A549 (cell line): Measurements from ENCODE around the gene EXO1. TPM values are rescaled to one million over a fixed set of nuclear protein-coding genes. Genes with fewer than 3 reads are reported as not detected.

Experiments
- ATAC-seq, 2 experiments: fragments of 200-7000 bp in 1 of 2; fragments of >200 bp in 1 of 2; cut with Nextera tagmentation in 1 of 2; cut with Tn5 transposase in 1 of 2; 3 replicates each; pipeline versions ENCODE4 v1.8.0 to v1.9.1; 2018 to 2020; ENCODE audit warnings: mild to moderate bottlenecking in 1 of 2, moderate library complexity in 1 of 2
- CTCF ChIA-PET: fragments of 300-600 bp; sonication (Branson Sonifier 250); formaldehyde crosslinking; extraction: SDS; loops from one replicate; lab custom pipeline; 2021; ENCODE audit warnings: antibody characterized with exemption, inconsistent platforms; lab: Yijun Ruan, JAX
- POLR2A ChIA-PET: fragments of 350-600 bp; formaldehyde crosslinking; extraction: SDS; loops from one replicate; lab custom pipeline; 2021; ENCODE audit warnings: antibody characterized with exemption, inconsistent platforms; lab: Yijun Ruan, JAX
- DNase-seq, 2 experiments: peaks; one replicate each; pipeline versions ENCODE4 v3.0.0 to v3.0.0-alpha.2; 2011 to 2016; ENCODE audit warnings: low read depth in 1 of 2, low spot score in 1 of 2
- FAIRE-seq: peaks from 2 replicates; lab custom pipeline; 2011; peaks lifted over from hg19 to GRCh38; lab: Jason Lieb, UNC
- H3K27ac ChIP-seq, 2 experiments: fragments of >200 bp; sonication (Bioruptor Twin); formaldehyde crosslinking; 3 replicates each; pipeline ENCODE4 v1.5.1; 2016 to 2017
- H3K4me1 ChIP-seq: fragments of >200 bp; sonication (Bioruptor Twin); formaldehyde crosslinking; 3 replicates; pipeline ENCODE4 v1.6.1; 2016
- H3K4me2 ChIP-seq: fragments of >200 bp; sonication (Bioruptor Twin); formaldehyde crosslinking; 3 replicates; pipeline ENCODE4 v1.6.1; 2016
- H3K4me3 ChIP-seq: fragments of >200 bp; sonication (Bioruptor Twin); formaldehyde crosslinking; 3 replicates; pipeline ENCODE4 v1.5.1; 2016
- H3K9me3 ChIP-seq: fragments of >200 bp; sonication (Bioruptor Twin); formaldehyde crosslinking; 3 replicates; pipeline ENCODE4 v1.6.1; 2016
- BCL3 ChIP-seq: fragments of >200 bp; sonication (Bioruptor Twin); formaldehyde crosslinking; IDR thresholded peaks from 3 replicates; pipeline ENCODE4 v1.6.1; 2016
- CBX2 ChIP-seq: fragments of 200-600 bp; sonication (generic); IDR thresholded peaks from 2 replicates; pipeline ENCODE4 v1.6.1; 2016; ENCODE audit warnings: low read depth, mild to moderate bottlenecking, borderline replicate concordance
- CHD2 ChIP-seq: fragments of 150-350 bp; IDR thresholded peaks from 2 replicates; pipeline ENCODE4 v1.6.1; 2014; ENCODE audit warnings: low read length; ENCODE audit not compliant: partially characterized antibody
- EHF ChIP-seq: fragments of 250-450 bp; sonication (Bioruptor Pico); IDR thresholded peaks from 2 replicates; pipeline ENCODE4 v1.5.0; 2020; ENCODE audit warnings: mild to moderate bottlenecking
- FOXS1 ChIP-seq: fragments of 250-450 bp; sonication (Bioruptor Pico); IDR thresholded peaks from 2 replicates; pipeline ENCODE4 v1.5.0; 2020; ENCODE audit warnings: mild to moderate bottlenecking, moderate library complexity
- HOXA7 ChIP-seq: fragments of 250-450 bp; sonication (Bioruptor Pico); IDR thresholded peaks from 2 replicates; pipeline ENCODE4 v1.5.0; 2020; ENCODE audit warnings: mild to moderate bottlenecking, moderate library complexity
- KDM1A ChIP-seq: fragments of 200-600 bp; sonication (generic); IDR thresholded peaks from 2 replicates; pipeline ENCODE4 v1.6.1; 2016; ENCODE audit warnings: low read depth, mild to moderate bottlenecking
- KDM5A ChIP-seq: fragments of 200-600 bp; sonication (generic); IDR thresholded peaks from 2 replicates; pipeline ENCODE4 v1.6.1; 2016; ENCODE audit warnings: antibody characterized with exemption, mild to moderate bottlenecking
- MAFK ChIP-seq: fragments of 450-650 bp; IDR thresholded peaks from 2 replicates; pipeline ENCODE4 v1.6.1; 2014; ENCODE audit not compliant: partially characterized antibody
- NPAS2 ChIP-seq: fragments of 250-450 bp; sonication (Bioruptor Pico); IDR thresholded peaks from 2 replicates; pipeline ENCODE4 v1.8.0; 2022; ENCODE audit warnings: mild to moderate bottlenecking, moderate library complexity, borderline replicate concordance
- NR3C1 ChIP-seq: fragments of >200 bp; sonication (Bioruptor Twin); formaldehyde crosslinking; IDR thresholded peaks from 3 replicates; pipeline ENCODE4 v1.6.1; 2017
- POLR2AphosphoS2 ChIP-seq: conservative IDR thresholded peaks from 2 replicates; pipeline ENCODE4 v1.6.1; 2012; ENCODE audit warnings: low read length, improper control_type of control experiment, inconsistent platforms
- RAD21 ChIP-seq, 2 experiments: fragments of >200 bp in 1 of 2; sonication (Bioruptor Twin) in 1 of 2; formaldehyde crosslinking in 1 of 2; IDR thresholded peaks in 1 of 2; conservative IDR thresholded peaks in 1 of 2; 2 replicates in 1 of 2; 3 replicates in 1 of 2; pipeline ENCODE4 v1.6.1; 2012 to 2018; ENCODE audit warnings: inconsistent platforms in 1 of 2
- RFX5 ChIP-seq: fragments of 450-650 bp; IDR thresholded peaks from 2 replicates; pipeline ENCODE4 v1.7.1; 2014; ENCODE audit warnings: antibody characterized with exemption, mild to moderate bottlenecking, moderate library complexity
- TFCP2L1 ChIP-seq: fragments of 250-450 bp; sonication (Bioruptor Pico); IDR thresholded peaks from 2 replicates; pipeline ENCODE4 v1.5.0; 2021; ENCODE audit warnings: mild to moderate bottlenecking
- TP53 ChIP-seq: fragments of 250-450 bp; sonication (Bioruptor Pico); IDR thresholded peaks from 2 replicates; pipeline ENCODE4 v1.5.0; 2021; ENCODE audit warnings: mild to moderate bottlenecking, moderate library complexity
- USF2 ChIP-seq: fragments of 450-650 bp; IDR thresholded peaks from 2 replicates; pipeline ENCODE4 v1.6.1; 2014; ENCODE audit warnings: antibody characterized with exemption
- ZC3H11A ChIP-seq: fragments of 450-650 bp; IDR thresholded peaks from 2 replicates; pipeline ENCODE4 v1.6.1; 2014; ENCODE audit warnings: antibody characterized with exemption, mild to moderate bottlenecking
- ZFP36 ChIP-seq: fragments of 450-650 bp; IDR thresholded peaks from 2 replicates; pipeline ENCODE4 v1.6.1; 2014; ENCODE audit warnings: borderline replicate concordance; ENCODE audit not compliant: partially characterized antibody
- ZNF302 ChIP-seq: fragments of 250-450 bp; sonication (Bioruptor Pico); IDR thresholded peaks from 2 replicates; pipeline ENCODE4 v1.9.0; 2021; ENCODE audit warnings: inconsistent platforms, mild to moderate bottlenecking, moderate library complexity
- ZSCAN20 ChIP-seq: fragments of 250-450 bp; sonication (Bioruptor Pico); IDR thresholded peaks from 2 replicates; pipeline ENCODE4 v1.8.0; 2022; ENCODE audit warnings: mild to moderate bottlenecking, moderate library complexity
- WGBS: methylation state at CpG from one replicate; pipeline ENCODE4 v1.1.6; 2017; ENCODE audit errors: missing lambda C conversion rate; 5-methylcytosine and 5-hydroxymethylcytosine counted together
- polyA plus RNA-seq, 4 experiments: library from polyadenylated mRNA; depleted of rRNA in 3 of 4; stranded (reverse); fragments of >200 nt; fragmentation: RNase III in 1 of 4; extraction: RNeasy Plus Mini Kit Qiagen cat#74134 plus additional on column Dnase treatment in 1 of 4; gene quantifications; 2 replicates in 3 of 4; 3 replicates in 1 of 4; pipeline ENCODE4 v1.2.3, GENCODE V29; 2011 to 2017

The EXO1 gene
- polyA plus RNA-seq, 2 of the 4 experiments (the other 2 are of a cell fraction): 23.0 to 33.1 TPM

- TF ChIP-seq CBX2 (no peak), KDM1A (no peak), RAD21 (conservative IDR thresholded peaks at IDR 0.05 in 1 of 2, IDR thresholded peaks at IDR 0.05 in 1 of 2) (no peak), RFX5 (no peak), ZSCAN20 (CRISPR knock-in tag) (no peak), ZFP36 (no peak), BCL3 (no peak), TFCP2L1 (CRISPR knock-in tag) (no peak), MAFK (no peak)
Measured at GRCh38 chr1:241817956-241818612, 29.9 kb upstream of the EXO1 start (continued).

GRCh38 chr1:241819340-241819866 is 28.6 kb upstream of the EXO1 start:
- no peak overlapping the region for H3K4me2 ChIP-seq

GRCh38 chr1:241821363-241821762 is 26.6 kb upstream of the EXO1 start:
- peak overlapping the region; percentile 25; the same call in 1 of the 3 replicates for H3K4me2 ChIP-seq
- ATAC-seq (no peak), DNase-seq (no peak), FAIRE-seq (no peak)
- ChIA-PET CTCF (interaction anchor here (0.6 kb wide), 1 partner anchor 10 kb away, joined by 3 read pairs; no protein-coding TSS in a partner anchor), POLR2A (no interaction called here)
- H3K4me1 ChIP-seq: peaks cover 16% of the 10 kb centered on the region; the same call in 2 of the 3 replicates
- H3K4me3 ChIP-seq: no peak overlapping the region
- TF ChIP-seq POLR2AphosphoS2: no peak
- no peak for TF ChIP-seq KDM5A
- no peak for TF ChIP-seq EHF (CRISPR knock-in tag)
- TF ChIP-seq HOXA7 (CRISPR knock-in tag): no peak
- no peak for TF ChIP-seq NR3C1
- no peak overlapping the region for H3K27ac ChIP-seq
- WGBS: 58% methylated on average over 4 of the region's 4 CpGs
- no peaks in the 10 kb centered on the region for H3K9me3 ChIP-seq

More at GRCh38 chr1:241819340-241819866, 28.6 kb upstream of the EXO1 start:
- H3K4me3 ChIP-seq: no peak overlapping the region
- H3K4me1 ChIP-seq: peaks cover 16% of the 10 kb centered on the region; the same call in 2 of the 3 replicates
- TF ChIP-seq NPAS2 (CRISPR knock-in tag): no peak
- TF ChIP-seq POLR2AphosphoS2: no peak
- TF ChIP-seq RAD21 (conservative IDR thresholded peaks at IDR 0.05 in 1 of 2, IDR thresholded peaks at IDR 0.05 in 1 of 2): no peak
- no peak for TF ChIP-seq TP53 (CRISPR knock-in tag)
- no peak for TF ChIP-seq FOXS1 (CRISPR knock-in tag)
- no peak for TF ChIP-seq CHD2
- no peak for TF ChIP-seq ZNF302 (CRISPR knock-in tag)
- no peak for TF ChIP-seq ZC3H11A
- no peak for TF ChIP-seq USF2
- no peaks in the 10 kb centered on the region for H3K9me3 ChIP-seq
- POLR2A ChIA-PET: no interaction called here
- 79% methylated on average over 4 of the region's 4 CpGs for WGBS
- DNase-seq: no peak
- no peak overlapping the region for H3K27ac ChIP-seq
- ATAC-seq: no peak
- FAIRE-seq: no peak
- CTCF ChIA-PET: interaction anchor here (1.0 kb wide), 1 partner anchor 15 kb away, joined by 3 read pairs; no protein-coding TSS in a partner anchor
